ENCODE data around the gene FAM50B. TPM values are rescaled to one million over a fixed set of nuclear protein-coding genes. Genes with fewer than 3 reads are reported as not detected.

FAM50B gene
- total and polyA plus RNA-seq, 2 experiments from 2014 or later, result 4.4 to 4.8 TPM

GRCh38 chr6:3882431-3882830 lies 33.3 kb downstream of the FAM50B start:
- H3K36me3 ChIP-seq (ENCODE audit: insufficient read depth), result no peaks in the 10 kb centered on the region
- ATAC-seq, result no peak
- no peaks in the 10 kb centered on the region for H3K4me1 ChIP-seq (ENCODE audit: insufficient read depth)
- H3K9me3 Mint-ChIP-seq, result peaks cover 15% of the 10 kb centered on the region
- peaks cover 8% of the 10 kb centered on the region for H3K4me1 Mint-ChIP-seq
- DNase-seq (ENCODE audit: low spot score), result no peak
- peaks cover 15% of the 10 kb centered on the region; the same call in 2 of the 3 replicates for H3K36me3 Mint-ChIP-seq (ENCODE audit: low read depth)
- no peak overlapping the region for H3K4me3 Mint-ChIP-seq
- no peak overlapping the region for H3K4me2 ChIP-seq
- H3K79me2 ChIP-seq (replicated peaks; ENCODE audit: insufficient read depth), result no peaks in the 10 kb centered on the region
- TF ChIP-seq POLR2AphosphoS5 (IDR thresholded peaks at IDR 0.05; ENCODE audit: low read depth), result no peak
- no peak overlapping the region for H3K27ac ChIP-seq (ENCODE audit: low read depth)
- no peaks in the 10 kb centered on the region for H3F3A ChIP-seq (replicated peaks; ENCODE audit: low read depth)
- no peak overlapping the region for H2AFZ ChIP-seq
- H3K4me3 ChIP-seq, result no peak overlapping the region
- H3K9me2 ChIP-seq (ENCODE audit: insufficient read depth), result no peaks in the 10 kb centered on the region
- H4K20me1 ChIP-seq (replicated peaks; ENCODE audit: insufficient read depth), result no peaks in the 10 kb centered on the region
- H3K27me3 Mint-ChIP-seq (ENCODE audit: insufficient read depth, low read depth, poor library complexity), result peaks cover 4% of the 10 kb centered on the region
- H3K27me3 ChIP-seq (ENCODE audit: insufficient read depth), result no peaks in the 10 kb centered on the region
- H3K27ac Mint-ChIP-seq, result no peak overlapping the region

- ATAC-seq, result no peak
Measured at GRCh38 chr6:3882866-3883265, 33.7 kb downstream of the FAM50B start.

More at GRCh38 chr6:3882866-3883265, 33.7 kb downstream of the FAM50B start:
- Histone ChIP-seq H2AFZ (no peak overlapping the region), H3K4me1 (ENCODE audit: insufficient read depth) (no peaks in the 10 kb centered on the region), H3K4me2 (no peak overlapping the region), H3K36me3 (ENCODE audit: insufficient read depth) (no peaks in the 10 kb centered on the region), H3K27me3 (ENCODE audit: insufficient read depth) (no peaks in the 10 kb centered on the region), H3K4me3 (no peak overlapping the region), H4K20me1 (replicated peaks; ENCODE audit: insufficient read depth) (no peaks in the 10 kb centered on the region), H3K79me2 (replicated peaks; ENCODE audit: insufficient read depth) (no peaks in the 10 kb centered on the region), H3K9me2 (ENCODE audit: insufficient read depth) (no peaks in the 10 kb centered on the region), H3F3A (replicated peaks; ENCODE audit: low read depth) (no peaks in the 10 kb centered on the region), H3K27ac (ENCODE audit: low read depth) (no peak overlapping the region)
- no peak for TF ChIP-seq NANOG (IDR thresholded peaks at IDR 0.05; ENCODE audit: borderline replicate concordance)
- no peak for TF ChIP-seq EZH2 (IDR thresholded peaks at IDR 0.05; ENCODE audit: low read depth, unreplicated experiment)
- TF ChIP-seq POLR2AphosphoS5 (IDR thresholded peaks at IDR 0.05; ENCODE audit: low read depth), result no peak
- no peak for TF ChIP-seq ZNF462 (CRISPR knock-in tag; IDR thresholded peaks at IDR 0.05)
- no peak for TF ChIP-seq ZNF114 (CRISPR knock-in tag; IDR thresholded peaks at IDR 0.05)
- Mint-ChIP-seq H3K27me3 (ENCODE audit: insufficient read depth, low read depth, poor library complexity) (peaks cover 4% of the 10 kb centered on the region), H3K4me3 (no peak overlapping the region), H3K27ac (no peak overlapping the region), H3K36me3 (ENCODE audit: low read depth) (peaks cover 15% of the 10 kb centered on the region; the same call in 2 of the 3 replicates), H3K9me3 (peaks cover 15% of the 10 kb centered on the region), H3K4me1 (peaks cover 8% of the 10 kb centered on the region)
- DNase-seq (ENCODE audit: low spot score), result no peak

Measured in GM23338 (cell line).